DMS 273 (cell line): ENCODE results near the gene TMEM219.
A peak's percentile ranks its signal among the peaks of the same experiment; 100 is the strongest.
"Not testable (repeated sequence)": the region's sequence is repeated elsewhere in the genome, so short reads cannot be mapped to it uniquely, and the experiment has no call there.

Source experiments
- DNase-seq: peaks from one replicate; lab custom pipeline; 2025; ENCODE audit not compliant: unreplicated experiment; lab: John Stamatoyannopoulos, UW

TMEM219 gene

DNA sequence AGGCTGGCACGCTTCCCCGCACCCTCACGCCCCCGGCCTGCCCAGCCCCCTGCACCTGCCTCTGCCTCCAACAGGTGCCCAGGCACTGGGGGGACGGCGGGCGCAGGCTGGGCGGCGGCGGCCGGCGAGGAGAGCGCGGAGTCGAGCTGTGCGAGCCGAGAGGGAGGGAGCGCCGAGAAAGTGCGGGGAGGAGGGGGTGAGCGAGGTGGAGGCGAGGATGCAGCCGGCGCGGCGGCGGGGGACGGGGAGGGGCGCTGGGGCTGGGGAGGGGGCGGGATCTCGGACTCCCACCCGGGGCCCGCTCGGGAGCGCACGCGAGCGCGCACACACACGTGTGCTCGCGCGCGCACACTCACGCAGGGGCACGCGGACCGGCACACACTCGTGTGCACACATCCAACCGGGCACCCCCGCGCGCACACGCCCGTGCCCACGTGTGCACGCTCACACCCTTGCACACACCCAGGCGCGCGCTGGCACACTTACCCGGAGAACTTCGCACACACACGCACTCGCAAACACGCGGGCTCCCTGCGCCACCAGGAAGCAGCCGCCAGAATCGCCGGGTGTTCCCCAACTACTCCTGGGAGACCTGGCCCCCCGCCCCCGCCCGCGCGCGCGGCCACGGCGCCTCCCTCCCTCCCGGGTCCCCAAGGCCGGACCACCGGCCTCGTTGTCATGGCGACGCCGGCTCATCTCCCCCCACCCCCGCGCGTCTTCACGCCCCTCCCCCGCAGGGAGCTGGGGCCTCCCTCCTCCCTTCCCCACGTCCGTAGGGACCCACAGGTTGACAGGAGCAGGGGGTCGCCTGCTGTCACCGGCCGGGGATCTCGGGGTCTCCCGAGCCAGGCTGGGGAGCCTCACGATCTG, 49.2 kb downstream of the TMEM219 start, which contains the start of gene DOC2A:
Gene DOC2A (minus strand): TSS at position 184 of the 870 bp plus-strand sequence. CDS start 805 bp downstream, outside the sequence.
- DNase-seq, result peak; percentile 79

DNA sequence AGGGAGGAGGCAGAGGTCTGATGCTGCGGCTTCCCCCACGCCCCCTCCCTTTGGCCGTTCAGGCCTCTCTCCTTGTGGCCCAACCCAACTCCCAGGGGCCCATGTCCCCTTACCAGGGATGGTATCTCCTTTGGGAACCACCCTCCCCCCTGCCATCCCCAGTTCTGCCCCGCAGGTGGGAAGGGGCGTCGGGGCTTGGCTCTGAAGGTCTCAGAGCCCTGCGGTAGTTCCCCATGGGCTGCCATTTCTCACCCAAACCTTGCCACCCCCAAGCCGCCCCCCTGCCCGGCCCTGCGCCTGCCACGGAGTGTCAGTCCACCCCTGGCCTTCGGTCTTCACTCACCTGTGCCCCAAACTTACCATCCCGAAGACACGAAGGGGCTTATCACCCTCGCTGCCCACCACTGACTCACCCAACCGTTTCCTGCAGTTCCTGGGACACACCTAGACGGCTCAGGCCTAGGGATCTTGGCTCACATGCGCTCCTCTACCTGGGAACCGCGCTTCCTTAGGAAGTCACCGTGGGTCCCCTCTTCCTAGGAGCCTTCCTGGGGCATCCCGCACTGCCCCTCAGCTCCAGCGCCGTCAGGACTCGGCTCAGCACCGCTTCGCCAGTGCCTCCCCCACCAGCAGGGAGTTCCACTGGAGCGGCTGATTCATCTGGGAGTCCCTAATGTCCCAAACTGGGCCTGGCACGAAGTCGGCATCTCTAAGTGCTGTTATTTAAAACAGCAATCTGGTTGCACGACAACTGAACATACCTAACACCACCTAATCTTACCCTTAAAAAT, 50.0 kb downstream of the TMEM219 start:
- DNase-seq, result no peak

DNA sequence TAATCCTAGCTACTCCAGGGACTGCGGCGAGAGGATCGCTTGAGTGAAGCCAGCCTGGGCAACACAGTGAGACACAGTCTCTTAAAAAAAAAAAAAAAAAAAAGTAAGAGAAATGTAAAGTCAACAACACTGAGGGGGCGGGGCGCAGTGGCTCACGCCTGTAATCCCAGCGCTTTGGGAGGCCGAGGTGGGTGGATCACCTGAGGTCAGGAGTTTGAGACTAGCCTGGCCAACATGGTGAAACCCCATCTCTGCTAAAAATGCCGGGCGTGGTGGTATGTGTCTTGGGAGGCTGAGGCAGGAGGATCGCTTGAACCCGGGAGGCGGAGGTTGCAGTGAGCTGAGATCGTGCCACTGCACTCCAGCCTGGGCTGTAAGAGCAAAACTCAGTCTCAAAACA, 50.7 kb downstream of the TMEM219 start:
- DNase-seq, result not testable (repeated sequence)

DNA sequence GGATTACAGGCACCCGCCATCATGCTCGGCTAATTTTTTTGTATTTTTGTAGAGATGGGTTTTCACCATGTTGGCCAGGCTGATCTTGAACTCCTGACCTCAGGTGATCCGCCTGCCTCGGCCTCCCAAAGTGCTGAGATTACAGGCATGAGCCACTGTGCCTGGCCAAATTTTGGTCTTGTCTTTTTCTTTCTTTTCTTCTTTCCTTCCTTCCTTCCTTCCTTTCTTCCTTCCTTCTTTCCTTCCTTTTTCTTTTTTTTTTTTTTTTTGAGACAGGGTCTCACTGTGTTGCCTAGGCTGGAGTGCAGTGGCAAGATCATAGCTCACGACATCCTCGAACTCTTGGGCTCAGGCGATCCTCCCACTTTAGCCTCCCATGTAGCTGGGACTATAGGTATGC, 53.6 kb downstream of the TMEM219 start:
- DNase-seq, result not testable (repeated sequence)

DNA sequence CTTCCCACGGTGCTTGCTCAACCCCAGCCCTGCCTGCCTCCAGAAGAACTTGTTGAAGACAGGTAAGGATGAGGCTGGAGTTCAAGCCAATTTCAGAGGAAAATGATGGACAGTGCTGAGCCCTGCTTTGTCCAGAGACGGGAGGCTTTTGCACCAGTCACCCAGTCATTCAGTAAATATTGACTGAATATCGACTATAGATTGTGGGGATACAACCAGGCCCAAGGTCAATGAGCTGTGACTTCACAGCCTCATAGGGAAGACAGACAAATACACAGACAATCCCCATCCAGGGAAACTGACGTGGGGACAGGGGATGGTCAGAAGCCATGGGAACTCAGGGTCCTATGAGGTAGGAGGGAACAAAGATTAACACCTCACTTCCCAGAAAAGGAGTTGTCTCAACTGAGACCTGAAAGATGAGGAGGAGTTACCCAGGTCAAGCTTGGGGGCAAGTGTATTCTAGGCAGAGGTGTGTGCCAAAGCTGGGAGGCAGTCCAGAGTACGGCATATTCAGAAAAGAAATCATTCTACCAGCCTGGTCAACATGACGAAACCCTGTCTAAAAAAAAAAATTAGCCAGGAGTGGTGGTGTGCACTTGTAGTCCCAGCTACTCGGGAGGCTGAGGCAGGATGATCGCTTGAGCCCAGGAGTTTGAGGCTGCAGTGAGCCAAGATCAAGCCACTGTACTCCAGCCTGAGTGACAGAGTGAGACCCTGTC, 54.8 kb downstream of the TMEM219 start:
- no peak for DNase-seq

DNA sequence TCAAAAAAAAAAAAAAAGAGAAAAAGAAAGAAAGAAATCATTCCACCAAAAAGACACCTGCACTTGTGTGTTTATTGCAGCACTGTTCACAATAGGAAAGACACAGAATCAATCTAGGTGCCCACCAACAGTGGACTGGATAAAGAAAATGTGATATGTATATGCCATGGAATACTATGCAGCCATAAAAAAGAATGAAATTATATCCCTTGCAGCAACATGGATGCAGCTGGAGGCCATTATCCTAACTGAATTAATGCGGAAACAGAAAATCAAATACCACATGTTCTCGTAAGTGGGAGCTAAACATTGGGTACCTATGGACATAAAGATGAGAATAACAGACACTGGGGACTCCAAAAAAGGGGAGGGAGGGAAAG, 55.4 kb downstream of the TMEM219 start:
- DNase-seq, result no peak

DNA sequence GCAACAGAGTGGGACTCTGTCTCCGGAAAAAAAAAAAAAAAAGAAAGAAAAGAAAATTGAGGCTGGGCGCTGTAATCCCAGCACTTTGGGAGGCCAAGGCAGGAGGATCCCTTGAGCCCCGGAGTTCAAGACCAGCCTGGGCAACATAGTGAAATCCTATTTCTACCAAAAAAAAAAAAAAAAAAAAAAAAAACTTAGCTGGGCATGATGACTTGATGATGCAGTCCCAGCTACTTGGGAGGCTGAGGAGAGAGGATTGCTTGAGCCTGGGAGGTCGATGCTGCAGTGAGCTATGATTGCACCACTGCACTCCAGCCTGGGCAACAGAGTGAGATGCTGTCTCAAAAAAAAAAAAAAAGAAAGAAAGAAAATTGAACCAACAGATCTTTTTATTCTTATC, 56.1 kb downstream of the TMEM219 start:
- not testable (repeated sequence) for DNase-seq

DNA sequence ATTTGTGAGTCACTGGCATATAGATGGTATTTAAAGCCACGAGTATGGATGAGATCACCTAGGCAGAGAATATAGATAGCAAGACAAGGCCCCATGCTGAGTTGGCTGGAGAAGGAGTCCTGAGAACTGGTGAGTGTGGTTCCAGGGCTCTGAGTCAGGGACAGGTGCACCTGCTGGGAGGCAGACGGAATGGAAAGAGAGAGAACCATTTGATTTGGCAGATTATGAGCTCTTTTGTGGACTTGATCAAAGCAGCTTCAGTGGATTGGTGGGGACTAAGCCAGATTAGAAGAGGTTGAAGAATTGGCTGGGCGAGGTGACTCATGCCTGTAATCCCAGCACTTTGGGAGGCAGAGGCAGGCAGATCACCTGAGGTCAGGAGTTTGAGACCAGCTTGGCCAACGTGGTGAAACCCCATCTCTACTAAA, 56.9 kb downstream of the TMEM219 start:
- no peak for DNase-seq
